ENCODE results near the gene NAXD.

NAXD gene

GRCh38 chr13:110576736-110577476, 38.4 kb upstream of the NAXD start:
- no peak for TF ChIP-seq EZH2phosphoT487 (conservative IDR thresholded peaks at IDR 0.05; ENCODE audit: low read length)
- TF ChIP-seq, protein P1, sequence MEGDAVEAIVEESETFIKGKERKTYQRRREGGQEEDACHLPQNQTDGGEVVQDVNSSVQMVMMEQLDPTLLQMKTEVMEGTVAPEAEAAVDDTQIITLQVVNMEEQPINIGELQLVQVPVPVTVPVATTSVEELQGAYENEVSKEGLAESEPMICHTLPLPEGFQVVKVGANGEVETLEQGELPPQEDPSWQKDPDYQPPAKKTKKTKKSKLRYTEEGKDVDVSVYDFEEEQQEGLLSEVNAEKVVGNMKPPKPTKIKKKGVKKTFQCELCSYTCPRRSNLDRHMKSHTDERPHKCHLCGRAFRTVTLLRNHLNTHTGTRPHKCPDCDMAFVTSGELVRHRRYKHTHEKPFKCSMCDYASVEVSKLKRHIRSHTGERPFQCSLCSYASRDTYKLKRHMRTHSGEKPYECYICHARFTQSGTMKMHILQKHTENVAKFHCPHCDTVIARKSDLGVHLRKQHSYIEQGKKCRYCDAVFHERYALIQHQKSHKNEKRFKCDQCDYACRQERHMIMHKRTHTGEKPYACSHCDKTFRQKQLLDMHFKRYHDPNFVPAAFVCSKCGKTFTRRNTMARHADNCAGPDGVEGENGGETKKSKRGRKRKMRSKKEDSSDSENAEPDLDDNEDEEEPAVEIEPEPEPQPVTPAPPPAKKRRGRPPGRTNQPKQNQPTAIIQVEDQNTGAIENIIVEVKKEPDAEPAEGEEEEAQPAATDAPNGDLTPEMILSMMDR (IDR thresholded peaks at IDR 0.05; ENCODE audit: insufficient read depth, low read length, poor library complexity, severe bottlenecking) = no peak
- Histone ChIP-seq H3K9ac (ENCODE audit: low read length) (no peak overlapping the region), H3K27ac (ENCODE audit: low read depth, low read length) (no peak overlapping the region), H3K4me3 (ENCODE audit: insufficient read depth, low read length, poor library complexity, severe bottlenecking) (no peak overlapping the region), H2AFZ (ENCODE audit: low read depth, low read length, severe bottlenecking) (no peak overlapping the region), H3K79me2 (ENCODE audit: insufficient read depth, low read length) (no peaks in the 10 kb centered on the region), H3K9me3 (ENCODE audit: insufficient read depth, low read length) (no peaks in the 10 kb centered on the region), H3K36me3 (ENCODE audit: low read length) (no peaks in the 10 kb centered on the region), H3F3A (ENCODE audit: insufficient read depth) (no peaks in the 10 kb centered on the region), H3K27me3 (ENCODE audit: low read length) (no peaks in the 10 kb centered on the region), H3K9me2 (replicated peaks; ENCODE audit: insufficient read depth, low read length) (no peaks in the 10 kb centered on the region), H3K4me2 (ENCODE audit: low read depth, low read length, poor library complexity, severe bottlenecking) (no peak overlapping the region), H4K20me1 (ENCODE audit: low read depth, low read length) (no peaks in the 10 kb centered on the region)

- H3K27me3 ChIP-seq (ENCODE audit: low read length) = no peaks in the 10 kb centered on the region
- no peaks in the 10 kb centered on the region for H3K79me2 ChIP-seq (ENCODE audit: insufficient read depth, low read length)
- no peak overlapping the region for H3K4me2 ChIP-seq (ENCODE audit: low read depth, low read length, poor library complexity, severe bottlenecking)
- no peaks in the 10 kb centered on the region for H3F3A ChIP-seq (ENCODE audit: insufficient read depth)
- H3K4me3 ChIP-seq (ENCODE audit: insufficient read depth, low read length, poor library complexity, severe bottlenecking) = no peak overlapping the region
- H3K9me2 ChIP-seq (replicated peaks; ENCODE audit: insufficient read depth, low read length) = no peaks in the 10 kb centered on the region
- H3K27ac ChIP-seq (ENCODE audit: low read depth, low read length) = no peak overlapping the region
- no peaks in the 10 kb centered on the region for H4K20me1 ChIP-seq (ENCODE audit: low read depth, low read length)
- no peaks in the 10 kb centered on the region for H3K36me3 ChIP-seq (ENCODE audit: low read length)
- no peak overlapping the region for H3K9ac ChIP-seq (ENCODE audit: low read length)
- no peaks in the 10 kb centered on the region for H3K9me3 ChIP-seq (ENCODE audit: insufficient read depth, low read length)
- TF ChIP-seq, protein P1 (IDR thresholded peaks at IDR 0.05; ENCODE audit: insufficient read depth, low read length, poor library complexity, severe bottlenecking) = no peak
- TF ChIP-seq EZH2phosphoT487 (conservative IDR thresholded peaks at IDR 0.05; ENCODE audit: low read length) = no peak
- no peak overlapping the region for H2AFZ ChIP-seq (ENCODE audit: low read depth, low read length, severe bottlenecking)
These were observed 37.0 kb upstream of the NAXD start for GRCh38 chr13:110578363-110578762.

DNA sequence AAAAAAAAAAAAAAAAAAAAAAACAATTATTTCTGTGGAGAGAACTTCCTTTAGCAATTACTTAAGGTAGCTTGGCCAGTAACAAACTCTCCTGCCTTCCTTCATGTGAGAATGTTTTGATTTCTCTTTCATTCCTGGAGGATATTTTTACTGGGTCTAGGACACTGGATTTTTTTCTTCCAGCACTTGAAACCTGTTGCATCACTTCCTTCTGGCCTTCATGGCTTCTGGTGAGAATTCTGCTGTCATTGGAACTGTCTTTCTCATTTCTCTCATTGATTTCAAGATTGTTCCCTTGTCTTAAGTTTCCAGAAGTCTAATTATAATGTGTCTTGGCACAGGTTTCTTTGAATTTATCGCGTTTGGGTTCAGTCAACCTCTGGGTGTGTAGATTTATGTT, 34.5 kb upstream of the NAXD start:
- no peaks in the 10 kb centered on the region for H3K36me3 ChIP-seq (ENCODE audit: low read length)
- H3K9me2 ChIP-seq (replicated peaks; ENCODE audit: insufficient read depth, low read length) = no peaks in the 10 kb centered on the region
- no peak overlapping the region for H3K4me3 ChIP-seq (ENCODE audit: insufficient read depth, low read length, poor library complexity, severe bottlenecking)
- no peak overlapping the region for H3K9ac ChIP-seq (ENCODE audit: low read length)
- no peaks in the 10 kb centered on the region for H3K9me3 ChIP-seq (ENCODE audit: insufficient read depth, low read length)
- no peaks in the 10 kb centered on the region for H3F3A ChIP-seq (ENCODE audit: insufficient read depth)
- no peaks in the 10 kb centered on the region for H4K20me1 ChIP-seq (ENCODE audit: low read depth, low read length)
- no peak overlapping the region for H3K27ac ChIP-seq (ENCODE audit: low read depth, low read length)
- H3K4me2 ChIP-seq (ENCODE audit: low read depth, low read length, poor library complexity, severe bottlenecking) = no peak overlapping the region
- TF ChIP-seq, protein P1 (IDR thresholded peaks at IDR 0.05; ENCODE audit: insufficient read depth, low read length, poor library complexity, severe bottlenecking) = no peak
- no peak for TF ChIP-seq EZH2phosphoT487 (conservative IDR thresholded peaks at IDR 0.05; ENCODE audit: low read length)
- no peaks in the 10 kb centered on the region for H3K27me3 ChIP-seq (ENCODE audit: low read length)
- H3K79me2 ChIP-seq (ENCODE audit: insufficient read depth, low read length) = no peaks in the 10 kb centered on the region
- H2AFZ ChIP-seq (ENCODE audit: low read depth, low read length, severe bottlenecking) = no peak overlapping the region

Data from SU-DHL-6 (cell line).